Measurements from ENCODE around the gene ABCB1. TPM values are rescaled to one million over a fixed set of nuclear protein-coding genes. Genes with fewer than 3 reads are reported as not detected.

The ABCB1 gene
- total and polyA plus RNA-seq, 2 donors (not counting 3 experiments of a cell fraction or from before 2014, with no cell fraction given) = 7.1 to 7.5 TPM

- Histone ChIP-seq H2AFZ (ENCODE audit: low read depth, low read length) (no peak overlapping the region), H3K9ac (replicated peaks; ENCODE audit: extremely low read depth, insufficient read depth, low read length) (no peak overlapping the region), H3K9me1 (replicated peaks; ENCODE audit: control insufficient read depth, extremely low read depth, insufficient read depth, low read length) (no peaks in the 10 kb centered on the region), H3K9me3 (replicated peaks; ENCODE audit: control insufficient read depth, insufficient read depth, low read length) (no peaks in the 10 kb centered on the region), H3K4me1 (ENCODE audit: control insufficient read depth, extremely low read depth, insufficient read depth, low read length) (no peaks in the 10 kb centered on the region), H3K4me2 (ENCODE audit: insufficient read depth, low read length) (no peak overlapping the region), H3K36me3 (ENCODE audit: control insufficient read depth in 2 of 2, extremely low read depth in 1 of 2, insufficient read depth in 2 of 2, low read length in 2 of 2) (no peaks in the 10 kb centered on the region), H4K20me1 (replicated peaks; ENCODE audit: control insufficient read depth, extremely low read depth, insufficient read depth, low read length) (no peaks in the 10 kb centered on the region), H3K79me2 (ENCODE audit: control insufficient read depth, insufficient read depth, low read length) (no peaks in the 10 kb centered on the region), H3K4me3 (replicated peaks in 1 of 3; ENCODE audit: insufficient read depth in 1 of 3, low read depth in 1 of 3, low read length in 3 of 3) (no peak overlapping the region), H3K27me3 (ENCODE audit: control insufficient read depth in 2 of 2, insufficient read depth in 2 of 2, low read length in 2 of 2) (no peaks in the 10 kb centered on the region), H3K27ac (ENCODE audit: insufficient read depth, low read depth, low read length) (no peak overlapping the region)
- intact Hi-C loops (cut with micrococcal nuclease) = no loop called here
- POLR2A ChIA-PET = no interaction called here
- dilution Hi-C loops (cut with MboI; ENCODE audit: extremely low pct_ligation_motif_present, low sequenced_read_pairs) = no loop called here
- CTCF ChIA-PET = interaction anchor here (1.3 to 1.6 kb wide), 3 partner anchors 11 to 15 kb away, joined by 3 to 4 read pairs (median 3); no protein-coding TSS in a partner anchor
- no TSS peak for BruUV-seq (replicated peaks)
- no peak for DNase-seq (ENCODE audit: low read depth, low spot score)
- no peak for TF ChIP-seq MYC (IDR thresholded peaks at IDR 0.05; ENCODE audit: low read depth, low read length)
- no peak for TF ChIP-seq EZH2 (IDR thresholded peaks at IDR 0.05; ENCODE audit: borderline replicate concordance, low read depth, low read length, severe bottlenecking)
- no peak for TF ChIP-seq JUN (IDR thresholded peaks at IDR 0.05; ENCODE audit: borderline replicate concordance, insufficient read depth, insufficient read length, low read depth)
- FAIRE-seq = no peak
Measured at GRCh38 chr7:87543623-87544022, 57.1 kb downstream of the ABCB1 start.

GRCh38 chr7:87541648-87542047 is 59.0 kb downstream of the ABCB1 start:
- intact Hi-C loops (cut with micrococcal nuclease) = no loop called here
- ChIA-PET POLR2A (no interaction called here), CTCF (no interaction called here)
- H3K4me1 ChIP-seq (ENCODE audit: control insufficient read depth, extremely low read depth, insufficient read depth, low read length) = no peaks in the 10 kb centered on the region
- FAIRE-seq (no peak), DNase-seq (ENCODE audit: low read depth, low spot score) (no peak)
- no TSS peak for BruUV-seq (replicated peaks)
- H3K27me3 ChIP-seq (ENCODE audit: control insufficient read depth in 2 of 2, insufficient read depth in 2 of 2, low read length in 2 of 2) = peaks cover 0 to 2% of the 10 kb centered on the region in 2 experiments
- no peaks in the 10 kb centered on the region for H3K79me2 ChIP-seq (ENCODE audit: control insufficient read depth, insufficient read depth, low read length)
- H3K9ac ChIP-seq (replicated peaks; ENCODE audit: extremely low read depth, insufficient read depth, low read length) = no peak overlapping the region
- no peaks in the 10 kb centered on the region for H3K9me3 ChIP-seq (replicated peaks; ENCODE audit: control insufficient read depth, insufficient read depth, low read length)
- no peak overlapping the region for H3K27ac ChIP-seq (ENCODE audit: insufficient read depth, low read depth, low read length)
- H3K9me1 ChIP-seq (replicated peaks; ENCODE audit: control insufficient read depth, extremely low read depth, insufficient read depth, low read length) = no peaks in the 10 kb centered on the region
- TF ChIP-seq EZH2 (IDR thresholded peaks at IDR 0.05; ENCODE audit: borderline replicate concordance, low read depth, low read length, severe bottlenecking) = no peak
- no peak for TF ChIP-seq POLR2AphosphoS5 (IDR thresholded peaks at IDR 0.05; ENCODE audit: insufficient read depth, low read depth, low read length)
- no peak for TF ChIP-seq POLR2A (IDR thresholded peaks at IDR 0.05; ENCODE audit: low read depth, low read length)
- no peak for TF ChIP-seq FOS (IDR thresholded peaks at IDR 0.05; ENCODE audit: borderline replicate concordance, insufficient read depth, low read length)
- no peak for TF ChIP-seq CTCF (IDR thresholded peaks at IDR 0.05; ENCODE audit: extremely low read depth in 1 of 2, insufficient read depth in 1 of 2, low read depth in 1 of 2, low read length in 2 of 2)
- no peak for TF ChIP-seq MYC (IDR thresholded peaks at IDR 0.05; ENCODE audit: low read depth, low read length)
- TF ChIP-seq MAX (IDR thresholded peaks at IDR 0.05; ENCODE audit: insufficient read depth, insufficient read length) = no peak
- TF ChIP-seq JUN (IDR thresholded peaks at IDR 0.05; ENCODE audit: borderline replicate concordance, insufficient read depth, insufficient read length, low read depth) = no peak
- TF ChIP-seq GATA2 (IDR thresholded peaks at IDR 0.05; ENCODE audit: insufficient read depth, insufficient read length, low read depth, low read length) = no peak
- no peak overlapping the region for H2AFZ ChIP-seq (ENCODE audit: low read depth, low read length)
- H3K4me3 ChIP-seq (replicated peaks in 1 of 3; ENCODE audit: insufficient read depth in 1 of 3, low read depth in 1 of 3, low read length in 3 of 3) = no peak overlapping the region
- dilution Hi-C loops (cut with MboI; ENCODE audit: extremely low pct_ligation_motif_present, low sequenced_read_pairs) = no loop called here
- no peaks in the 10 kb centered on the region for H4K20me1 ChIP-seq (replicated peaks; ENCODE audit: control insufficient read depth, extremely low read depth, insufficient read depth, low read length)
- no peaks in the 10 kb centered on the region for H3K36me3 ChIP-seq (ENCODE audit: control insufficient read depth in 2 of 2, extremely low read depth in 1 of 2, insufficient read depth in 2 of 2, low read length in 2 of 2)
- H3K4me2 ChIP-seq (ENCODE audit: insufficient read depth, low read length) = no peak overlapping the region
